ENCODE data around the gene CERS3.
"Not testable (repeated sequence)": the region's sequence is repeated elsewhere in the genome, so short reads cannot be mapped to it uniquely, and the experiment has no call there.

The CERS3 gene

GRCh38 chr15:100464888-100465287, 63.9 kb downstream of the CERS3 start:
- no peak for DNase-seq (ENCODE audit: low read depth in 2 of 2)

DNA sequence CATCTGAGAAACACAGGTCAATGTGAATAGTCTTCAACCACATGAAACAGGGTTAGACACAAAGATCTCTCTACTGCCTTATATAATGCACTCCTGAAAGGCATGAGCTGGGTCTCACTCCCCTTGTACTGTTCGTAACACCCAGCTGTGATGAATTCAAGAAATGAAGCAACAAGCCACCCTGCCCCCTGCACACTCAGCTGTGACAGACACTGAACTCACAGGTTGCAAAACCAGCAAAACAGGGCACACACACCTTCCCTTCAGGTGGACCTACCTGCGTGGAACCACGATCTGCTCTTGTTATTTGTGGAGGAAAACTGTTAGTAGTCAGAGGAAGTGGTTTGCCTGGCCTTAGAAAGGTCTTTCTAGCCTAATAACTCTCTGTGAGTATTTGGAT, 64.5 kb downstream of the CERS3 start:
- DNase-seq (ENCODE audit: low read depth in 2 of 2): no peak

GRCh38 chr15:100463515-100463914, 65.2 kb downstream of the CERS3 start:
- DNase-seq (ENCODE audit: low read depth in 2 of 2): no peak

GRCh38 chr15:100461049-100461448, 67.7 kb downstream of the CERS3 start:
- DNase-seq (ENCODE audit: low read depth in 2 of 2): no peak

DNA sequence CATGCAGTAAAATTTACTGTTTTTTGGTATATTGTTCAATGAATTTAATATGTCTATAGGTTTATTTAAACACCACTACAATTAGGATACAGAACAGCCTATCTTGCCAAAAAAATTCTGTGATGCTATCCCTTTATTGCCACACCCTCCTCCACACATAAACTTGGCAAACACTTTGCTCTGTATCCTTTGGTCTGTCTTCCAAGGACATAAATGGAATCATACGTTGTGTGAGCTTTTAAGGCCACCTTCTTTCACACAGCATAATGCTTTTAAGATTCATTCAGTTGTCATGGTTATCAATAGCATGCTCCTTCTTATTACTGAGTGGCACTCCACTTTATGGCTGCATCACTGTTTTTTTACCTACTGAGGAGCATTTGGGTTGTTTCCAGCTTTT, 71.5 kb downstream of the CERS3 start:
- DNase-seq (ENCODE audit: low read depth in 2 of 2): no peak

DNA sequence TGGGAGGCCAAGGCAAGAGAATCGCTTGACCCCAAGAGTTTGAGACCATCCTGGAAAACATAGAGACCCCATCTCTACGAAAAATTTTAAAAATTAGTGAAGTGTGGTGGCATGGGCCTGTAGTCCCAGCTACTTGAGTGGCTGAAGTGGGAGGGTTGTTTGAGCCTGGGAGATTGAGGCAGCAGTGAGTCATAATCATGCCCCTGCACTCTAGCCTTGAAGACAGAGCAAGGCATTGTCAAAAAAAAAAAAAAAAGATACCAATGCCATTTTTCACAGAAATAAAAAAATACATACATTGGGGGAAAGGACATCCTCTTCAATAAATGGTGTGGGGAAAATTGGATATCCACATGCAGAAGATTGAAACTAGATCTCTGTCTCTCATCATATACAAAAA, 74.6 kb downstream of the CERS3 start:
- no peak for DNase-seq (ENCODE audit: low read depth in 2 of 2)

GRCh38 chr15:100448481-100448880, 80.3 kb downstream of the CERS3 start:
- no peak for DNase-seq (ENCODE audit: low read depth in 2 of 2)

DNA sequence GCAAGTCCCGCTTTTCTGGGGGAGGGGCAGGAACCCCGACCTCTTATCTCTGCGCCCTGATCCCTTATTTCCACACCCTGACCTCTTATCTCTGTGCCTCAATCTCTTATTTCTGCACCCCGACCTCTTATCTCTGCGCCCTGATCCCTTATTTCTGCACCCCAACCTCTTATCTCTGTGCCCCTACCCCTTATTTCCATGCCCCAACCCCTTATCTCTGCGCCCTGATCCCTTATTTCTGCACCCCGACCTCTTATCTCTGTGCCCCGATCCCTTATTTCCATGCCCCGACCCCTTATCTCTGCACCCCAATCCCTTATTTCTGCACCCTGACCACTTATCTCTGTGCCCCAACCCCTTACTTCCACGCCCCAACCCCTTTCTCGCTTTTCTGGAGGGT, 87.7 kb downstream of the CERS3 start:
- DNase-seq (ENCODE audit: low read depth in 2 of 2): not testable (repeated sequence)

- no peak for DNase-seq (ENCODE audit: low read depth in 2 of 2)
Measured at GRCh38 chr15:100439514-100439913, 89.2 kb downstream of the CERS3 start.

DNA sequence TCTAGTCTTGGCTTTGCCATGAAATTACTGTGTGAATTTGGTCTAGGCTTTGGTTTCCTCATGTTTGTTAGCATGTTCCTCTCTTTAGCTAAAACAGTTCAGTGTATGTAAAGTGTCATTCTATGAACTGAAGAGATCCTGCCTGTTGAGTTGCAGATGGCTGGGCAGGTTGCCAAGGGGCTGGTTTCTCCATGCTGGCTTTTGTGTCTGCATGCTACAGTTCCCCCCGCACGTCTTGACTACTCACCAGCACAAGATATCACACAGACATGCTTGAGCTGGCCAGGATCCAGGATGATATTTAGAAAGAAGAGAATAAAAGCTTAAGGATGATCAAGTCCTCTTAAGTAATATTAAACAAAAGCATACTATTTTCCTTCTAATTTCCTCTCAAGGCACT, 90.2 kb downstream of the CERS3 start:
- DNase-seq (ENCODE audit: low read depth in 2 of 2): peak in 1 of 2 donors; percentile 1

DNA sequence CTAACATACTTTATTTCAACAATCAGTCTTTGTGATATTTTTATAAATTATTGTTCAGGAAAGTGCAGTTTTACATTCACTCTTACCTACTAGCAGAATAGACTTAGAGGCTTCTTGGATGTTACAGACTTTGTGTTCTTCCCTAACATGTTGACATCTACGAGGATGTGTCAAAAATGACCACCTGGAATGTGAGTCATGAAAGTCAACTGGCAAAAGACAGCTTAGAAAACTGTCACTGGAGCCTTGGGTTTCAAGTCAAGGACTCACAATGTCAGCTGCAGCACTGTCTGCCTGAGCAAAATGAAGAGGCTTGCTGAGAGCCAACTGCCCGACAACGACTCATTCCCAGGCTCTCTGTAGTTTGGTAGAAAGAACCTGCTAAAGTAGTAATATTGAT, 91.5 kb downstream of the CERS3 start:
- DNase-seq (ENCODE audit: low read depth in 2 of 2): no peak

- no peak for DNase-seq (ENCODE audit: low read depth in 2 of 2)
Measured at GRCh38 chr15:100434561-100434960, 94.2 kb downstream of the CERS3 start.

DNA sequence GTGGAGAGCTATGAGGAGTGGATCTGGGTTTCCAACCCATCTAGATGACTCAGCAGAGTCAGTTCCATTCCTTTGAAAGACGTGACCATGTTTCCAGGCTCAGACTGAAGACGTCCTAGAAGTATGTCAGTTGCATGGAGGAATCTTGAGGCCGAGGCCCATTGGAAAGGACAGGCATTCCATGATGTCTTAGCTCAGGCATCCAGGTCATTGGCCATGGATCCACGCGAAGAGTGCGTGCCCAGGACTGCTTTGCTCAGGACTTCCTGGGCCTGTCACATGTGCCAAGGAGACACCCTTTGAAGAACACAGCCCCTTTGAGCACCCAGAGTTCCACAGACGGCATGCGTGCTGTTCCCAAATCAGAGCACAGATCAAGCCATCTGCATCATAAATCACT, 94.7 kb downstream of the CERS3 start:
- DNase-seq (ENCODE audit: low read depth in 2 of 2): no peak

- DNase-seq (ENCODE audit: low read depth in 2 of 2): no peak
Measured at GRCh38 chr15:100433304-100433703, 95.4 kb downstream of the CERS3 start.

GRCh38 chr15:100430411-100430810, 98.3 kb downstream of the CERS3 start:
- no peak for DNase-seq (ENCODE audit: low read depth in 2 of 2)

DNA sequence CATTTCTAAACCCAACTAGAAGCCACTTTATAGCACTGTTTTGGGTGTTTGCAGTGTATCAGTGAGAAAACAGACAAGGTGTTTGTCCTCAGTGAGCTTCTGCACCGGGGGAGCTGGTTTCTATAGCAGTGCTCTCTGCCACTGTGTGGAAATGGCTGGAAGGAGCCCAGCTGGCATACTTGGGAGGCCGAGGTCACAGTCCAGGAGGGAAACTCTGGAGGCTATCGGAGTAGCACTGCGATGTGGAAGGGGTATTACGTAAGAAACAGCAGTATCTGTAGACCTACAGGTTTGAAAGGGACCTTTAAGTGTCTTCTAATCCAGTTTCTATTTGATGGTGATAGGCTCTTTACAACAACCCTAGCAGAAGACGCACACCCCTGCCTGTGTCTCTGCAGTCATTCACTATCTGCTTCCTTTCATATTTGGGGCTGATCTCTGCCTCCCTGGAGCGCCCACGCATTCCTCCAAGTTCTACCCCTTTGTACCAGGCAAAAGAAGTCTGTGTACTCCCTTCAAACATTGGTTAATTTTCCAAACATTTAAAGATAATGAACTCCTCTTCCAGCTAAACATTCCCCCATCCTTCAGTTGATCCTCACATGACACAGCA, 99.5 kb downstream of the CERS3 start:
- no peak for DNase-seq (ENCODE audit: low read depth in 2 of 2)

- DNase-seq (ENCODE audit: low read depth in 2 of 2): no peak
Measured at GRCh38 chr15:100426937-100427336, 101.8 kb downstream of the CERS3 start.

DNA sequence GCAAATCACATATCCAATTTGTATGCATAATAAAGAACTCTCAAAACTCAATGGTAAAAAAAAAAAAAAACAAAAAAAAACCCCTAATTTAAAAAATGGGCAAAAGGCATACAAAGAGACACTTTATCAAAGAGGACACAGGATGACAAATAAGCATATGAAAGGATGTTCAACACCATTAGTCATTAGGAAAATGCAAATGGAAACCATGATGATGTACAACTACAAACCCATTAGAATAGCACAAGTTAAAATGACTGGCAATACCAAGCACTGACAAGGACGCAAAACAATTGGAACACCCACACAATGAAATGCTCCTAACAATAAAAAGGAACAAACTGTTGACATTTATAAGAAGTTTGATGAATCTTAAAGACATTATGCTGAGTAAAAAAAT, 123.6 kb downstream of the CERS3 start:
- no peak for DNase-seq (ENCODE audit: low read depth in 2 of 2)

- DNase-seq (ENCODE audit: low read depth in 2 of 2): no peak
Measured at GRCh38 chr15:100400996-100401395, 127.8 kb downstream of the CERS3 start.

- no peak for DNase-seq (ENCODE audit: low read depth in 2 of 2)
Measured at GRCh38 chr15:100394736-100395440, 133.9 kb downstream of the CERS3 start.

- no peak for DNase-seq (ENCODE audit: low read depth in 2 of 2)
Measured at GRCh38 chr15:100393008-100393407, 135.7 kb downstream of the CERS3 start.

DNA sequence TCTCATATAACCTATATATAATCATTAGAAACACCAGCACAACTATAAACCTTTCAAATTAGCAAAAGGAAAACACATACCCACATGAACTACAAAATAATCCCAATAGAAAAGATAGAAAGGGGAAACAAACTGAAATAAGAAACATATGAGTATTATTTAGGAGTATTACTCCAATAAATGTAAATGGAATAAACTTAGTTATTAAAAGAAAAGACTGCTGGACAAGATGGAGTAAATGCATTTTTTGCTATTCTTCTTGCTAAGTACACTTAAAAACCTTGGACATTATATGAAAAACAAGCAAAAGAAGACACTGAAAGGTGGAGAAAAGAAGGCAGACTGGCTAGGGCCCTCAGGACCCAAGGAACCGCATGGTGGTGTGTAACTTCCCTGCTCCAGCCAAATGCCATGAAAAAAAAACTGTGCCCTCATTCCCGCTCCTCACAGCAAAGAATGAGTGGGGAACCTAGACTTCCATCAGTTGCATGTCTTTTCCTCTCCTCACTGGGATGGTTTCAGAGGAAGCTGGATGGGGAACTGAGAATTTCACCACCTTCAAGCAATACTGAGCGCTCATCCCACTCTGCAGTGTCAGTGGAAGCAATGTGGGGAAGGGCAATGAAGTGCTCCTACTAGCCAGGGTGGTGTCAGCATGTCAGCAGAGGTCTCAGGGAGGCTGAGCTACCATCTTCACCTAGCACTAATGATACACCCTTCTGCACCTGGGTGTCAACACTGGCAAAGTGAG, 143.3 kb downstream of the CERS3 start:
- no peak for DNase-seq (ENCODE audit: low read depth in 2 of 2)

DNA sequence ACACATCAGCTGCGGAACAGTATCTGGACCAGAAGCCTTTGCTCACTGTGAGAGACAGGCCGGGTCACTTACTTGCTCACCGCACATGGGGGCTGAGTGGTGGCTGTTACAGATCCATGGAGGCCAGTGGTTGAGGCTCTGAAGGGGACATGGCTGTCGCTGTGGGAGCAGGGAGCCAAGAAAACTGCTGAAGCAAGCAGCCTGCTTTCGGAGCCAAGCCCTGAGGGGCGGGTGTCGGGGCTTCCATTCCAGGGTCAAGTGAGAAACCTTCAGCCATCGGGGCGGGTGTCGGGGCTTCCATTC, 144.7 kb downstream of the CERS3 start:
- DNase-seq (ENCODE audit: low read depth in 2 of 2): no peak

Data from stimulated activated CD8-positive, alpha-beta memory T cell treated with anti-CD3 and anti-CD28 coated beads, Interleukin-15, amount 100 ng/mL, for 48 hours (primary cell).